ENCODE measurements around the gene ATRNL1.

DNA sequence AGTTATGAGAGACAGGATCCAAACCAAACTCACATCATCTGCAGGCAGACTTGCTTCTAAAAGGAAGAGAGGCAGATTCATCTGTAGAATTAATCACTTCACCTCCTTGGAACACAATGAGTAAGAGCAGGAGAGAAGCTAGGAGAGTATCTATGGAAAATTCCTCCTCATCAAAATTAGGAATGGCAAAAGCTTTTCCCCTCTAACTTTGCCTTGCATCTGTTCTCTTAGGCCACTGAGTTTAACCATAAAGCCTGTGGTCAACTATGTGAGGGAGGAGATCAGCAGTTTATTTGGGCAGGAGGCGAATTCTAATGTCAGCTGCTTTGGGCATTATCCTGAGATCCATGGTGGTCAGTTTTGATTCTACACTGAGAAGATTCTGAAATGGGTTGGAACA, 618.1 kb downstream of the ATRNL1 start:
- TF ChIP-seq CTCF (IDR thresholded peaks at IDR 0.05) (no peak), POLR2A (IDR thresholded peaks at IDR 0.05) (no peak)
